CD4-positive, alpha-beta memory T cell (primary cell): ENCODE data around the gene SRPK3. TPM values are rescaled to one million over a fixed set of nuclear protein-coding genes. Genes with fewer than 3 reads are reported as not detected.

Experiments used
- CTCF ChIA-PET: fragments of 350-600 bp; sonication (Branson Sonifier 250); formaldehyde crosslinking; loops from one replicate; lab custom pipeline; 2021; ENCODE audit warnings: inconsistent platforms; ENCODE audit not compliant: partially characterized antibody; lab: Charles Lee
- POLR2A ChIA-PET: fragments of 350-600 bp; sonication (Branson Sonifier 250); formaldehyde crosslinking; loops from one replicate; lab custom pipeline; 2021; ENCODE audit not compliant: partially characterized antibody; lab: Charles Lee
- DNase-seq, 5 donors: peaks; one replicate each; pipeline versions ENCODE4 v3.0.0 to v3.0.0-alpha.2; 2020 to 2022; ENCODE audit warnings: mixed read lengths in 1 of 5
- H3K27ac ChIP-seq: one replicate; pipeline ENCODE4 v1.7.0; 2013; ENCODE audit warnings: low read depth, low read length
- H3K27me3 ChIP-seq: 2 replicates; pipeline ENCODE4 v1.7.0; 2013; ENCODE audit warnings: mild to moderate bottlenecking, low read length, moderate library complexity; ENCODE audit not compliant: insufficient read depth
- H3K36me3 ChIP-seq: 2 replicates; pipeline ENCODE4 v1.7.0; 2013; ENCODE audit warnings: mild to moderate bottlenecking, low read length, moderate library complexity; ENCODE audit not compliant: insufficient read depth
- H3K4me1 ChIP-seq: 2 replicates; pipeline ENCODE4 v1.7.0; 2013; ENCODE audit warnings: mild to moderate bottlenecking, low read length, moderate library complexity; ENCODE audit not compliant: insufficient read depth
- H3K4me3 ChIP-seq, 2 donors: one replicate each; pipeline ENCODE4 v1.7.0; 2013; ENCODE audit warnings: low read length in 2 of 2, mild to moderate bottlenecking in 1 of 2
- H3K9me3 ChIP-seq, 2 donors: one replicate each; pipeline ENCODE4 v1.7.0; 2013; ENCODE audit warnings: low read length in 2 of 2, control low read depth in 1 of 2; ENCODE audit not compliant: control insufficient read depth in 1 of 2
- H3K27ac Mint-ChIP-seq, 7 donors: one replicate each; pipeline ENCODE4 v1.8.0; 2020 to 2021; ENCODE audit warnings: mixed read lengths in 7 of 7, mild to moderate bottlenecking in 6 of 7, inconsistent platforms in 3 of 7, moderate library complexity in 3 of 7
- H3K27me3 Mint-ChIP-seq, 2 donors: one replicate each; pipeline ENCODE4 v1.8.0; 2020 to 2021; ENCODE audit warnings: mixed read lengths in 2 of 2
- H3K36me3 Mint-ChIP-seq, 2 donors: one replicate each; pipeline ENCODE4 v1.8.0; 2020 to 2021; ENCODE audit warnings: mixed read lengths in 2 of 2, inconsistent platforms in 1 of 2, mild to moderate bottlenecking in 1 of 2
- H3K4me1 Mint-ChIP-seq, 4 donors: one replicate each; pipeline ENCODE4 v1.8.0; 2020 to 2021; ENCODE audit warnings: mixed read lengths in 4 of 4, mild to moderate bottlenecking in 1 of 4
- H3K4me3 Mint-ChIP-seq, 8 donors: one replicate each; pipeline ENCODE4 v1.8.0; 2020 to 2021; ENCODE audit warnings: mixed read lengths in 8 of 8, mild to moderate bottlenecking in 7 of 8, moderate library complexity in 6 of 8, inconsistent platforms in 3 of 8
- H3K9me3 Mint-ChIP-seq, 8 donors: one replicate each; pipeline ENCODE4 v1.8.0; 2020 to 2021; ENCODE audit warnings: mixed read lengths in 8 of 8, mild to moderate bottlenecking in 5 of 8, inconsistent platforms in 3 of 8, moderate library complexity in 1 of 8
- intact Hi-C: fragments of 100-400 bp; cut with micrococcal nuclease; formaldehyde crosslinking; loops from one replicate; pipeline ENCODE4 v1.15.1; 2023
- polyA plus RNA-seq, 2 donors: library from polyadenylated mRNA; unstranded; fragments of 300-500 nt; fragmentation: Illumina TruSeq; gene quantifications; one replicate each; pipeline ENCODE4 v1.2.3, GENCODE V29; 2021
- total RNA-seq, 2 experiments: library from RNA; stranded (reverse); gene quantifications; one replicate each; pipeline ENCODE4 v1.2.3, GENCODE V29; 2021

Gene SRPK3
- total and polyA plus RNA-seq, 4 experiments from 2014 or later, result not detected

- Histone ChIP-seq H3K27me3 (no peaks in the 10 kb centered on the region), H3K4me3 (no peak overlapping the region), H3K4me1 (no peaks in the 10 kb centered on the region), H3K9me3 (no peaks in the 10 kb centered on the region), H3K27ac (no peak overlapping the region), H3K36me3 (no peaks in the 10 kb centered on the region)
- Mint-ChIP-seq H3K9me3 (no peaks in the 10 kb centered on the region), H3K4me3 (no peak overlapping the region), H3K27ac (no peak overlapping the region), H3K27me3 (peaks cover 3 to 6% of the 10 kb centered on the region in 2 donors), H3K4me1 (peaks cover 0 to 7% (median 4%) of the 10 kb centered on the region in 4 donors), H3K36me3 (no peaks in the 10 kb centered on the region)
- intact Hi-C loops, result no loop called here
- no peak for DNase-seq
- ChIA-PET CTCF (interaction anchor here (1.0 kb wide), 1 partner anchor 39 kb away, joined by 3 read pairs; no protein-coding TSS in a partner anchor), POLR2A (no interaction called here)
Observed at GRCh38 chrX:153777261-153778090, 3.4 kb upstream of the SRPK3 start.

DNA sequence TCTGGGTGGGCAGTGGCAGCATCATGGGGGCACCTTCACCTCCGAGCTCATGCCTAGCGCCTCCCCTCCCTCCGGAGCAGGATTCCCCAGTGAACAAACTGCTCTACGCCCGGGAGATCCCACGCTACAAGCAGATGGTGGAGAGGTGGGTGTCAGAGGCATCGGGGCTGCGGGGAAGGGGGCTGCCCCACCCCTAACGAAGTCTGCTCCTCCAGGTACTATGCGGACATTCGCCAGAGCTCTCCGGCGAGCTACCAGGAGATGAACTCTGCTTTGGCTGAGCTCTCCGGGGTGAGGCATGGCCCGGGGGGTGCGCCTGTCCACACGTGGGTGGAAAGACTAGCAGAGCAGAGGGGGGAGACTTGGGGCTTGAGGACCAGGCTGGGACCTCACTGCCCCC is 2.7 kb upstream of the SRPK3 start:
- Mint-ChIP-seq H3K9me3 (no peaks in the 10 kb centered on the region), H3K4me1 (peaks cover 0 to 7% (median 4%) of the 10 kb centered on the region in 4 donors), H3K27ac (no peak overlapping the region), H3K27me3 (peaks cover 3 to 6% of the 10 kb centered on the region in 2 donors), H3K4me3 (no peak overlapping the region), H3K36me3 (no peaks in the 10 kb centered on the region)
- H3K9me3 ChIP-seq, result no peaks in the 10 kb centered on the region
- H3K27me3 ChIP-seq, result no peaks in the 10 kb centered on the region
- CTCF ChIA-PET, result interaction anchor here (1.0 kb wide), 1 partner anchor 38 kb away, joined by 3 read pairs; no protein-coding TSS in a partner anchor
- POLR2A ChIA-PET, result no interaction called here
- H3K27ac ChIP-seq, result no peak overlapping the region
- no peak overlapping the region for H3K4me3 ChIP-seq
- DNase-seq, result no peak
- intact Hi-C loops, result no loop called here
- no peaks in the 10 kb centered on the region for H3K36me3 ChIP-seq
- no peaks in the 10 kb centered on the region for H3K4me1 ChIP-seq

GRCh38 chrX:153778684-153779101 is 2.1 kb upstream of the SRPK3 start:
- H3K4me3 Mint-ChIP-seq, result no peak overlapping the region
- H3K36me3 ChIP-seq, result no peaks in the 10 kb centered on the region
- intact Hi-C loops, result no loop called here
- H3K4me1 ChIP-seq, result no peaks in the 10 kb centered on the region
- ChIA-PET POLR2A (no interaction called here), CTCF (no interaction called here)
- no peaks in the 10 kb centered on the region for H3K27me3 ChIP-seq
- H3K9me3 Mint-ChIP-seq, result no peaks in the 10 kb centered on the region
- H3K4me1 Mint-ChIP-seq, result peaks cover 0 to 7% (median 4%) of the 10 kb centered on the region in 4 donors
- DNase-seq, result no peak
- peaks cover 3 to 6% of the 10 kb centered on the region in 2 donors for H3K27me3 Mint-ChIP-seq
- H3K4me3 ChIP-seq, result no peak overlapping the region
- H3K36me3 Mint-ChIP-seq, result no peaks in the 10 kb centered on the region
- H3K27ac ChIP-seq, result no peak overlapping the region
- H3K27ac Mint-ChIP-seq, result no peak overlapping the region
- H3K9me3 ChIP-seq, result no peaks in the 10 kb centered on the region

- H3K27ac Mint-ChIP-seq, result peak overlapping the region in 2 of 7 donors; percentile 45 to 48
- POLR2A ChIA-PET, result no interaction called here
Observed at GRCh38 chrX:153779891-153780677, 757 bp upstream of the SRPK3 start.

GRCh38 chrX:153781428-153782047 is 697 bp downstream of the SRPK3 start:
- Mint-ChIP-seq H3K27ac (no peak overlapping the region), H3K9me3 (no peaks in the 10 kb centered on the region), H3K4me1 (peaks cover 0 to 7% (median 4%) of the 10 kb centered on the region in 4 donors), H3K27me3 (peaks cover 3 to 6% of the 10 kb centered on the region in 2 donors), H3K36me3 (peaks cover 3 to 6% of the 10 kb centered on the region in 2 donors), H3K4me3 (no peak overlapping the region)
- H3K27ac ChIP-seq, result no peak overlapping the region
- no peaks in the 10 kb centered on the region for H3K4me1 ChIP-seq
- CTCF ChIA-PET, result no interaction called here
- H3K36me3 ChIP-seq, result no peaks in the 10 kb centered on the region
- intact Hi-C loops, result no loop called here
- POLR2A ChIA-PET, result interaction anchor here (0.7 to 1.5 kb wide), 3 partner anchors 10 to 145 kb away, joined by 3 read pairs; partner anchors contain the start of gene ARHGAP4
- H3K27me3 ChIP-seq, result no peaks in the 10 kb centered on the region
- DNase-seq, result no peak
- no peaks in the 10 kb centered on the region for H3K9me3 ChIP-seq
- H3K4me3 ChIP-seq, result no peak overlapping the region

More at GRCh38 chrX:153779891-153780677, 757 bp upstream of the SRPK3 start:
- H3K9me3 Mint-ChIP-seq, result no peaks in the 10 kb centered on the region
- Histone ChIP-seq H3K4me3 (no peak overlapping the region), H3K9me3 (no peaks in the 10 kb centered on the region), H3K27ac (no peak overlapping the region), H3K4me1 (no peaks in the 10 kb centered on the region), H3K36me3 (no peaks in the 10 kb centered on the region), H3K27me3 (no peaks in the 10 kb centered on the region)
- no peak overlapping the region for H3K4me3 Mint-ChIP-seq
- intact Hi-C loops, result no loop called here
- DNase-seq, result no peak
- peaks cover 0 to 7% (median 4%) of the 10 kb centered on the region in 4 donors for H3K4me1 Mint-ChIP-seq
- H3K36me3 Mint-ChIP-seq, result no peaks in the 10 kb centered on the region
- CTCF ChIA-PET, result no interaction called here
- H3K27me3 Mint-ChIP-seq, result peaks cover 3 to 6% of the 10 kb centered on the region in 2 donors

GRCh38 chrX:153782313-153782712 is 1.5 kb downstream of the SRPK3 start:
- ChIA-PET POLR2A (interaction anchor here (0.7 to 1.5 kb wide), 2 partner anchors 10 to 124 kb away, joined by 3 read pairs; no protein-coding TSS in a partner anchor), CTCF (no interaction called here)
- Mint-ChIP-seq H3K9me3 (no peaks in the 10 kb centered on the region), H3K4me1 (peaks cover 0 to 7% (median 4%) of the 10 kb centered on the region in 4 donors), H3K36me3 (peaks cover 4 to 9% of the 10 kb centered on the region in 2 donors), H3K27ac (no peak overlapping the region), H3K27me3 (peaks cover 3 to 6% of the 10 kb centered on the region in 2 donors), H3K4me3 (no peak overlapping the region)
- Histone ChIP-seq H3K36me3 (no peaks in the 10 kb centered on the region), H3K4me1 (no peaks in the 10 kb centered on the region), H3K27me3 (no peaks in the 10 kb centered on the region), H3K4me3 (no peak overlapping the region), H3K9me3 (no peaks in the 10 kb centered on the region), H3K27ac (no peak overlapping the region)
- no peak for DNase-seq
- intact Hi-C loops, result no loop called here
